ENCODE data around the gene ORM2.
"Not testable (repeated sequence)": the region's sequence is repeated elsewhere in the genome, so short reads cannot be mapped to it uniquely, and the experiment has no call there.

Gene ORM2

DNA sequence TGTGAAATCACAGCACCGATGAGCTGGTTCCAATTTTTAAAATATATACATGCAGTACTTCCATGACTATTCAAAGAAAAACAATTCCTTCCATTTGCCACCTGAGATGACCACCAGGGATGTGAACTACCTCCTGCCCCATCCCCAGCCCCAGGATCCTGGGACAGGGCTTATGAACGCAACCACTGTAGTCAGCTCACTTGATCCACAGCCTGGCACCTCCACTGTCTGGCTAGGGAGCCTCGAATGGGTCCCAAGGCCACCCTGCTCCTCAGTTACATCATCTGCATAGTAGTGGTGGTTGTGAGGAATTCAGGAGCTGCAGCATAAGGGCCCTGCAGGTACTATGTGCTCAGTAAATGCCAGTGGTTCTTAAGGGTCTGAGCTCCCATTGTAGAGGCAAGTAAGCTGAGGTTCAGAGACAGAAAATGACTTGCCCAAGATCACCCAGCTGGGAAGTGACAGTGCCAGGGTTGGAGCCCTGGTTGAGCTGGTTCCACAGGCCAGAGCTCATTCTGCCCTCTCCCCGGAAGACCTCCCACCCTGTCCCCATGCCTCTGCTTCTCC is 2.9 kb downstream of the ORM2 start:
- DNase-seq (ENCODE audit: low spot score) = not testable (repeated sequence)

DNA sequence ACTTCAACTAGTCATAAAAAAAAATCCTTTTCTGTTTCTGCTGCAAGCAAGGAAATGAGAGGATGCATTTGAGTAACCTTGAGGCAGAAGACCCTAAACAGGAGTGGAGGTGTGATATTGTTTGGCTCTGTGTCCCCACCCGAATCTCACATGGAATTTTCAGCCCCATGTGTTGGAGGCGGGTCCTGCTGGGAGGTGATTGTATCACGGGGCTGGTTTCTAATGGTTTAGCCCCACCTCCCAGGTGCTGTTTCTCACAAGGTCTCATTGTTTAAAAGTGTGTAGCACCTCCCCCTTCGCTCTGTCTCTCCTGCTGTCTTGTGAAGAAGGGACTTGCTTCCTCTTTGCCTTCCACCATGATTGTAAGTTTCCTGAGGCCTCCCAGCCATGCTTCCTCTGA is 4.0 kb downstream of the ORM2 start:
- DNase-seq (ENCODE audit: low spot score) = not testable (repeated sequence)

GRCh38 chr9:114334490-114334889 is 4.8 kb downstream of the ORM2 start:
- no peak for DNase-seq (ENCODE audit: low spot score)

GRCh38 chr9:114335745-114336144 is 6.1 kb downstream of the ORM2 start:
- no peak for DNase-seq (ENCODE audit: low spot score)

DNA sequence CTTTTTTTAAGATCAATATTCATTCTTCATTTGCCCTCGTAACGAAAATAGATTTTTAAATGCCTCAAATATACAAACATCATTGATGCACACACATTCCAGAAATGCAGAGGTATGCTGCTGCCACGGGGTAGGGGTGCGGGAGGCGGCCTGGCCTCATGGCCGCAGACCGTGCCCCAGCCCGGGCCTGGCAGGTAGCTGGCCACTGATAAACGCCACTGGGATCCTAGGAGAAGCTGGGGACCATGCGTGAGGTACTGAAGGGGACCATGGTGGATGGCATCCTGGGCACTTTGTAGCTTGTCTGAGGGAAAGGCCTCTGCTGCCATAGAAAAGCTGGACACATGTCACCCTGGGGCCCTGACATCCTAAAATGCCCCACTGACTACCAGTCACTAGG is 6.5 kb downstream of the ORM2 start:
- no peak for DNase-seq (ENCODE audit: low spot score)

DNA sequence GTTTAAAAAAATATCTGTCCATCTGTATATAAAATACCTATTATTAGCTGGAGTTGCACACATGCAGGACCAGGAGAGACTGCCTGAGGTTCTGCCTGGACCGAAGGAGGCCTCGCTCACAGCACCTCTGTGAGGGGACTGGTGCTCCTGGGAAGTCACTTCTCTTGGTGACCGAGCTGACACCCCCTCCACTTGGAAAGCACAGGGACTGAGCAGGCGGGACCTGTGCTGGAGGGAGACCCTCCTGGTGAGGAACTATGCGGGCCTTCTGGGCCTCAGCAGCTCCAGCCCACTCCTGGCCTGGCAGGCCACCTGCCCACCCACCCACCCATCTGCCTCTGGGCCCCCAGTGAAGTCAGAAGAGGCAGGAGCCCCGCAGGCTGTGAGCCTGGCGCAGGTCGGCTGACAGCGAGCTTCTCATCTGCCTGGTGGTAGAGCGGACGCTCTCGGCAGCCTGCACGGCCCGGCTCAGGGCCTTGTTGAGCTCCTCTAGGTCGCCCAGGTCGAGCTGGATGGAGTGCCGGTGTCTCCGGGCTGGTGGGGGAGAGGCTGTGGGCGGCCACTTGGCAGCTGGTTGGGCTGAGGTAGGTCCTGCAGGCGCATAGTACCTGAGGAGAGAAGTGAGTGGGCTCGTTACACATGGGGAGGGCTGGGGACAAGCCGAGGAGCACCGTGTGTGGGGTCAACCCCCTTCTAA is 7.2 kb downstream of the ORM2 start:
- no peak for DNase-seq (ENCODE audit: low spot score)

GRCh38 chr9:114338187-114338586 is 8.5 kb downstream of the ORM2 start:
- DNase-seq (ENCODE audit: low spot score) = no peak

- peak; percentile 88 for DNase-seq (ENCODE audit: low spot score)
Observed at GRCh38 chr9:114339130-114339908, 9.7 kb downstream of the ORM2 start.

GRCh38 chr9:114341152-114341830 is 11.6 kb downstream of the ORM2 start:
- DNase-seq (ENCODE audit: low spot score) = no peak

GRCh38 chr9:114341991-114342390 is 12.3 kb downstream of the ORM2 start:
- no peak for DNase-seq (ENCODE audit: low spot score)

DNA sequence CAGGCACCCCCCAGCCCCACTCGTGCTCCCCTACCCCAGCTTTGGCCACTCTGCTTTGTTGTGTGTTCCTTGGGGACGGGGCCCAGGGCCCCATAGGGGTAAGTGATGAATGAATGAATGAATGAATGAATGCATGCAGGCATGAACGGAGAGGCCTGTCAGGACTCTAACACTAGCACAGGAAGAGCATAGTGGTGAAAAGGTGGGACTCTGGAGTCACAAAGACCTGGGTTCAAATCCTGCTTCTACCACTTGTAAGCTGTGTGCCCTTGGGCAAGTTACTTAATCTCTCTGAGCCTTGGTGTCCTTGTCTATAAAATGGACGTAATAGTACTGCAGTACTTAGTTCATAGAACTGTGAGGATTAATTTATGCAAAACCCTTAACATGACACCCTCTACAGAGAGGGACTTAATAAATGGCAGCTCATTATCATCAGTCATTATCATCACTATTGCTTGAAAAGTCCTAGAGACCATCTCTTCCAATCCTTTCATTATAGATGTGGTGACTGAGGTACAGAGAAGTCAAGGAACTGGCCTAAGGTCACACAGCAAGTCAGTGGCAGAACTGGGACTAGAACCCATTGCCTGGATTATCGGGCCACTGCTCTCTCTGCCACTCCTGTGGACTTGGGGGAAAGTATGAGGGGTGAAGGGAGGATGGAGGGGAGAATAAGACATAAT is 13.2 kb downstream of the ORM2 start:
- no peak for DNase-seq (ENCODE audit: low spot score)

- no peak for DNase-seq (ENCODE audit: low spot score)
Observed at GRCh38 chr9:114343471-114344187, 14.0 kb downstream of the ORM2 start.

- DNase-seq (ENCODE audit: low spot score) = no peak
Observed at GRCh38 chr9:114344188-114344566, 14.5 kb downstream of the ORM2 start.

DNA sequence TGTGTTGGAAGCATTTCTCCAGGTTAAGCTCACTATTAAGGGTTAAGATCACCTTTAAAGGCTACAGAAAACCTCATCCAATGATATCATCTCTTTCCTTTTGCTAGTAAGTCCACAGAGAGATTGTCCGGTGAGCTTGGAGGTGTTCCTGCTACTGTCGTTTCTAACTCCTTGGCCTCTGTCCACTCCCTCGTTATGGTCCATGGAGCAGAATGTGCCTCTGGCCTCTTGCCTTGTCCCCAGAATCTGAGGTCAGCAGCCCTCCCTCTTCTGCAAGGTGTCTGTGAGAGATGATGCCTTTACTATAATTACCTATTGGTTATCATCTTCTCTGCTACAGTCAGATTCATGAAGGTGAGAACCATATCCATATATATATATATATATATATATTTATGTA is 15.0 kb downstream of the ORM2 start:
- no peak for DNase-seq (ENCODE audit: low spot score)

GRCh38 chr9:114345493-114346065 is 15.9 kb downstream of the ORM2 start:
- DNase-seq (ENCODE audit: low spot score) = no peak

GRCh38 chr9:114346146-114346545 is 16.5 kb downstream of the ORM2 start:
- no peak for DNase-seq (ENCODE audit: low spot score)

DNA sequence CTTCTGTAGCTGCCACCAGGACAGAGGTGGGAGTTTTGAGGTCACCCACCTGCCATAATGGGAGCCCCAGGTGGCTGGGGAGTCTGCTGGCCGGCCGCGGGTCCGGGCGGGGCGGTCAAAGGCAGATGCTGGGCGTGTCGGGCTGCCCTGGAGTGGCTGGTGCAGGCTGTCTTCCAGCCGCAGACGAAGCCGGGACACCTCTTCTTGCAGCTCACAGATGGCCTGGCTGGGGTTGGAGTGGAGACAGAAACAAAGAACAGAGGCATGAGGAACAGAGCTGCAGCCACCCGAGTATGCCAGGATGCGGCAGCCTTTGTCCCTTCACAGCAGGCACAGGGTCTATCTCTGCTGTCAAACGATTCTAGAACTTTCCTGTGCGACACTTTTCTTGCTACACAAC is 18.0 kb downstream of the ORM2 start:
- no peak for DNase-seq (ENCODE audit: low spot score)

GRCh38 chr9:114348261-114348905 is 18.7 kb downstream of the ORM2 start:
- no peak for DNase-seq (ENCODE audit: low spot score)

- DNase-seq (ENCODE audit: low spot score) = peak; percentile 95
Observed at GRCh38 chr9:114348906-114349482, 19.3 kb downstream of the ORM2 start.
